Measurements from ENCODE around the gene CCDC32. TPM values are rescaled to one million over a fixed set of nuclear protein-coding genes. Genes with fewer than 3 reads are reported as not detected.
A peak's percentile ranks its signal among the peaks of the same experiment; 100 is the strongest.

The CCDC32 gene
- total RNA-seq, 1 donor from 2014 or later: 22.2 TPM

DNA sequence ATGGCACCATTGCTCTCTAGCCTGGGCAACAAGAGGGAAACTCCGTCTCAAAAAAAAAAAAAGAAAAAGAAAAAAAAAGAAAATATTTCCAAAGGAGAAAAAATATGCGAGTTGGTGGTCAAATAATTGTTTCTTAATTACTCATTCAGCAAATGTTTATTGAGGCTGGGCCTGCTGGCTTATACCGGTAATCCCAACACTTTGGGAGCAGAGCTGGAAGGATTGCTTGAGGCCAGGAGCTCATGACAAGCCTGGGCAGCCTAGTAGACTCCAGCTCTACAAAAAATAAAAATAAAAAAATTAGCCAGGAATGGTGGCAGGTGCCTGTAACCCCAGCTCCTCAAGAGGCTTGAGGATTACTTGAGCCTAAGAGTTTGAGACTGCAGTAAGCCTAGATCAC, 33.3 kb upstream of the CCDC32 start:
- Mint-ChIP-seq H3K9me3 (ENCODE audit: low read depth) (no peaks in the 10 kb centered on the region), H3K4me1 (ENCODE audit: low read depth) (peaks cover 8% of the 10 kb centered on the region), H3K36me3 (ENCODE audit: insufficient read depth) (peaks cover 4% of the 10 kb centered on the region), H3K4me3 (ENCODE audit: low read depth) (no peak overlapping the region), H3K27ac (no peak overlapping the region), H3K27me3 (no peaks in the 10 kb centered on the region)
- TF ChIP-seq, protein P1, sequence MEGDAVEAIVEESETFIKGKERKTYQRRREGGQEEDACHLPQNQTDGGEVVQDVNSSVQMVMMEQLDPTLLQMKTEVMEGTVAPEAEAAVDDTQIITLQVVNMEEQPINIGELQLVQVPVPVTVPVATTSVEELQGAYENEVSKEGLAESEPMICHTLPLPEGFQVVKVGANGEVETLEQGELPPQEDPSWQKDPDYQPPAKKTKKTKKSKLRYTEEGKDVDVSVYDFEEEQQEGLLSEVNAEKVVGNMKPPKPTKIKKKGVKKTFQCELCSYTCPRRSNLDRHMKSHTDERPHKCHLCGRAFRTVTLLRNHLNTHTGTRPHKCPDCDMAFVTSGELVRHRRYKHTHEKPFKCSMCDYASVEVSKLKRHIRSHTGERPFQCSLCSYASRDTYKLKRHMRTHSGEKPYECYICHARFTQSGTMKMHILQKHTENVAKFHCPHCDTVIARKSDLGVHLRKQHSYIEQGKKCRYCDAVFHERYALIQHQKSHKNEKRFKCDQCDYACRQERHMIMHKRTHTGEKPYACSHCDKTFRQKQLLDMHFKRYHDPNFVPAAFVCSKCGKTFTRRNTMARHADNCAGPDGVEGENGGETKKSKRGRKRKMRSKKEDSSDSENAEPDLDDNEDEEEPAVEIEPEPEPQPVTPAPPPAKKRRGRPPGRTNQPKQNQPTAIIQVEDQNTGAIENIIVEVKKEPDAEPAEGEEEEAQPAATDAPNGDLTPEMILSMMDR (IDR thresholded peaks at IDR 0.05; ENCODE audit: unreplicated experiment): no peak
- no peak for DNase-seq (ENCODE audit: low spot score, unreplicated experiment)

GRCh38 chr15:40597024-40597423, 32.2 kb upstream of the CCDC32 start:
- TF ChIP-seq, protein P1 (IDR thresholded peaks at IDR 0.05; ENCODE audit: unreplicated experiment): no peak
- DNase-seq (ENCODE audit: low spot score, unreplicated experiment): no peak
- Mint-ChIP-seq H3K9me3 (ENCODE audit: low read depth) (no peaks in the 10 kb centered on the region), H3K36me3 (ENCODE audit: insufficient read depth) (peaks cover 4% of the 10 kb centered on the region), H3K27me3 (no peaks in the 10 kb centered on the region), H3K4me3 (ENCODE audit: low read depth) (no peak overlapping the region), H3K4me1 (ENCODE audit: low read depth) (peaks cover 8% of the 10 kb centered on the region), H3K27ac (peak overlapping the region; percentile 78)

DNA sequence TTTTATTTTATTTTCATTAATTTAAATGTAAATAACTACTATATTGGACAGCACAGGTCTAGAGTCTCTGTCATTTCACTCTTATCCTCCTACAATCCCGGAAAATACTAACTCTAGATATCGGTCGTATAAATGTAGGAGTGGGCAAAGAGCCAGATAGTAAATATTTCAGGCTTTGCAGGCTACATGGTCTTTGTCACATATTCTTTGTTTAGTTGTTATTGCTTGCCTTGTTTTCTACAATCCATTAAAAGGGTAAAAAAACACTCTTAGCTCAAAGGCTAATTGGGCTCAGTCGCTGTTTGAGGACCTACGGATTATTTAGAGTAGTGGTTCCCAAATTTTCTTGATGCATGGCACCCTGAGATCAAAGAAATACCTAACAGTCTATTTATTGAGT, 30.9 kb upstream of the CCDC32 start:
- Mint-ChIP-seq H3K9me3 (ENCODE audit: low read depth) (no peaks in the 10 kb centered on the region), H3K4me3 (ENCODE audit: low read depth) (no peak overlapping the region), H3K27me3 (no peaks in the 10 kb centered on the region), H3K36me3 (ENCODE audit: insufficient read depth) (peaks cover 4% of the 10 kb centered on the region), H3K27ac (no peak overlapping the region), H3K4me1 (ENCODE audit: low read depth) (peaks cover 13% of the 10 kb centered on the region)
- no peak for DNase-seq (ENCODE audit: low spot score, unreplicated experiment)
- TF ChIP-seq, protein P1 (IDR thresholded peaks at IDR 0.05; ENCODE audit: unreplicated experiment): no peak

- H3K27ac Mint-ChIP-seq: peak overlapping the region; percentile 11
- peak overlapping the region; percentile 98 for H3K4me3 Mint-ChIP-seq (ENCODE audit: low read depth)
- DNase-seq (ENCODE audit: low spot score, unreplicated experiment): no peak
- TF ChIP-seq, protein P1 (IDR thresholded peaks at IDR 0.05; ENCODE audit: unreplicated experiment): no peak
- H3K4me1 Mint-ChIP-seq (ENCODE audit: low read depth): peaks cover 18% of the 10 kb centered on the region
- peaks cover 4% of the 10 kb centered on the region for H3K36me3 Mint-ChIP-seq (ENCODE audit: insufficient read depth)
- no peaks in the 10 kb centered on the region for H3K9me3 Mint-ChIP-seq (ENCODE audit: low read depth)
- H3K27me3 Mint-ChIP-seq: no peaks in the 10 kb centered on the region
Measured at GRCh38 chr15:40595219-40595618, 30.4 kb upstream of the CCDC32 start.

GRCh38 chr15:40594429-40594836, 29.6 kb upstream of the CCDC32 start:
- no peaks in the 10 kb centered on the region for H3K27me3 Mint-ChIP-seq
- TF ChIP-seq, protein P1 (IDR thresholded peaks at IDR 0.05; ENCODE audit: unreplicated experiment): no peak
- peak overlapping the region; percentile 99 for H3K27ac Mint-ChIP-seq
- peaks cover 4% of the 10 kb centered on the region for H3K36me3 Mint-ChIP-seq (ENCODE audit: insufficient read depth)
- H3K9me3 Mint-ChIP-seq (ENCODE audit: low read depth): no peaks in the 10 kb centered on the region
- peak; percentile 43 for DNase-seq (ENCODE audit: low spot score, unreplicated experiment)
- peaks cover 18% of the 10 kb centered on the region for H3K4me1 Mint-ChIP-seq (ENCODE audit: low read depth)
- peak overlapping the region; percentile 98 for H3K4me3 Mint-ChIP-seq (ENCODE audit: low read depth)
